HCT116 (cell line): ENCODE results near the gene EBLN2. TPM values are rescaled to one million over a fixed set of nuclear protein-coding genes. Genes with fewer than 3 reads are reported as not detected.

Experiments used
- ATAC-seq: fragments of 200-7000 bp; cut with Tn5 transposase; 2 replicates; pipeline ENCODE4 v1.9.1; 2020; ENCODE audit warnings: mild to moderate bottlenecking, moderate library complexity
- BruUV-seq: library from RNA; stranded (reverse); fragments of 400-500 nt; replicated peaks from 2 replicates; lab custom pipeline; 2021; lab: Mats Ljungman, UMichigan
- CTCF ChIA-PET: fragments of 300-600 bp; sonication (Branson Sonifier 250); formaldehyde crosslinking; loops from one replicate; lab custom pipeline; 2021; ENCODE audit warnings: antibody characterized with exemption; lab: Charles Lee
- POLR2A ChIA-PET: fragments of 300-600, 350-600 bp; sonication (Branson Sonifier 250); formaldehyde crosslinking; loops from one replicate; lab custom pipeline; 2021; ENCODE audit warnings: antibody characterized with exemption; lab: Charles Lee
- RAD21 ChIA-PET, 2 experiments: fragments of 300-600 bp; sonication (Branson Sonifier 250); formaldehyde crosslinking; loops; one replicate each; lab custom pipeline; 2023; ENCODE audit warnings: low total read pairs in 2 of 2; ENCODE audit not compliant: uncharacterized antibody in 2 of 2, unreplicated experiment in 2 of 2, low non-redundant PET in 1 of 2; lab: Charles Lee
- DNase-seq: peaks from one replicate; pipeline ENCODE4 v3.0.0-alpha.2; 2010; ENCODE audit warnings: low read depth, low spot score
- H2AFZ ChIP-seq: fragments of 200-600 bp; shearing (Covaris generic), sonication (generic); 2 replicates; pipeline ENCODE4 v1.6.1; 2017; ENCODE audit warnings: low read depth, mixed run types, mixed read lengths, antibody characterized with exemption, low read length; ENCODE audit not compliant: poor library complexity, severe bottlenecking
- H3K27ac ChIP-seq: 2 replicates; pipeline ENCODE4 v1.5.1; 2012; ENCODE audit warnings: low read depth, low read length
- H3K27me3 ChIP-seq: fragments of 200-600 bp; sonication (generic); 2 replicates; pipeline ENCODE4 v1.6.1; 2016; ENCODE audit warnings: mixed run types, low read length, mixed read lengths; ENCODE audit not compliant: insufficient read depth
- H3K36me3 ChIP-seq, 2 experiments: fragments of 200-500 bp in 1 of 2; fragments of 200-600 bp in 1 of 2; sonication (Bioruptor generic) in 1 of 2; sonication (generic) in 1 of 2; 2 replicates each; pipeline versions ENCODE4 v1.5.1 to v1.6.1; 2014 to 2016; ENCODE audit warnings: low read length in 2 of 2, inconsistent platforms in 1 of 2, mixed read lengths in 1 of 2, mixed run types in 1 of 2; ENCODE audit not compliant: insufficient read depth in 2 of 2, control insufficient read depth in 1 of 2
- H3K4me1 ChIP-seq, 2 experiments: fragments of 200-600 bp in 1 of 2; sonication (generic) in 1 of 2; 2 replicates each; pipeline versions ENCODE4 v1.5.1 to v1.6.1; 2012 to 2017; ENCODE audit warnings: low read length in 2 of 2, inconsistent platforms in 1 of 2, mild to moderate bottlenecking in 1 of 2, mixed read lengths in 1 of 2, mixed run types in 1 of 2, moderate library complexity in 1 of 2; ENCODE audit not compliant: insufficient read depth in 2 of 2, control insufficient read depth in 1 of 2
- H3K4me2 ChIP-seq: fragments of 200-600 bp; sonication (generic); 2 replicates; pipeline ENCODE4 v1.6.1; 2017; ENCODE audit warnings: mixed run types, low read length, mixed read lengths
- H3K4me3 ChIP-seq, 2 experiments: fragments of 200-600 bp in 1 of 2; sonication (generic) in 1 of 2; replicated peaks in 1 of 2; 2 replicates each; pipeline ENCODE4 v1.5.1; 2011 to 2016; ENCODE audit warnings: low read length in 2 of 2, control low read depth in 1 of 2, low read depth in 1 of 2, mild to moderate bottlenecking in 1 of 2, mixed read lengths in 1 of 2, mixed run types in 1 of 2
- H3K79me2 ChIP-seq: fragments of 200-600 bp; sonication (generic); 2 replicates; pipeline ENCODE4 v1.6.1; 2017; ENCODE audit warnings: mild to moderate bottlenecking, mixed run types, low read length, moderate library complexity, mixed read lengths; ENCODE audit not compliant: insufficient read depth
- H3K9ac ChIP-seq: fragments of 200-600 bp; sonication (generic); 2 replicates; pipeline ENCODE4 v1.6.1; 2016; ENCODE audit warnings: low read length, mixed read lengths
- H3K9me2 ChIP-seq: fragments of 200-600 bp; sonication (generic), shearing (Covaris generic); 2 replicates; pipeline ENCODE4 v1.6.1; 2017; ENCODE audit warnings: mixed run types, mild to moderate bottlenecking, moderate library complexity; ENCODE audit not compliant: insufficient read depth
- H3K9me3 ChIP-seq, 2 experiments: fragments of 200-500 bp in 1 of 2; fragments of 200-600 bp in 1 of 2; sonication (Bioruptor generic) in 1 of 2; sonication (generic) in 1 of 2; 2 replicates each; pipeline ENCODE4 v1.6.1; 2014 to 2017; ENCODE audit warnings: low read length in 2 of 2, mixed read lengths in 2 of 2, inconsistent platforms in 1 of 2, low read depth in 1 of 2, mild to moderate bottlenecking in 1 of 2, mixed run types in 1 of 2, moderate library complexity in 1 of 2; ENCODE audit not compliant: control insufficient read depth in 1 of 2, insufficient read depth in 1 of 2
- H4K20me1 ChIP-seq: fragments of 200-600 bp; sonication (generic), shearing (Covaris generic); 2 replicates; pipeline ENCODE4 v1.6.1; 2017; ENCODE audit warnings: mixed run types, mild to moderate bottlenecking, moderate library complexity; ENCODE audit not compliant: insufficient read depth
- EGR1 ChIP-seq: IDR thresholded peaks from 2 replicates; pipeline ENCODE4 v1.6.1; 2012; ENCODE audit warnings: low read depth
- ELF1 ChIP-seq: IDR thresholded peaks from 2 replicates; pipeline ENCODE4 v1.6.1; 2012; ENCODE audit warnings: low read depth, borderline replicate concordance
- EZH2phosphoT487 ChIP-seq: fragments of 200-600 bp; IDR thresholded peaks from 2 replicates; pipeline ENCODE4 v1.6.1; 2018; ENCODE audit warnings: antibody characterized with exemption, borderline replicate concordance
- FOSL1 ChIP-seq: IDR thresholded peaks from 2 replicates; pipeline ENCODE4 v1.6.1; 2012; ENCODE audit warnings: low read depth
- POLR2A ChIP-seq: IDR thresholded peaks from 2 replicates; pipeline ENCODE4 v1.7.0; 2011; ENCODE audit warnings: borderline replicate concordance; ENCODE audit not compliant: insufficient read depth, insufficient read length; ENCODE audit errors: extremely low read depth
- RAD21 ChIP-seq: IDR thresholded peaks from 2 replicates; pipeline ENCODE4 v1.6.1; 2012; ENCODE audit warnings: low read depth, mild to moderate bottlenecking
- SRF ChIP-seq: IDR thresholded peaks from 2 replicates; pipeline ENCODE4 v1.6.1; 2012; ENCODE audit warnings: low read depth
- TCF7L2 ChIP-seq: IDR thresholded peaks from 2 replicates; pipeline ENCODE4 v1.7.0; 2011; ENCODE audit warnings: borderline replicate concordance, inconsistent platforms; ENCODE audit not compliant: insufficient read depth, insufficient read length; ENCODE audit errors: extremely low read depth
- ZFX ChIP-seq: fragments of 450-650 bp; IDR thresholded peaks from 2 replicates; pipeline ENCODE4 v1.6.1; 2017
- intact Hi-C: fragments of 100-400 bp; cut with micrococcal nuclease; formaldehyde crosslinking; loops from 2 replicates; pipeline ENCODE4 v1.10.0; 2022
- total RNA-seq: library from RNA; stranded (reverse); gene quantifications from one replicate; pipeline ENCODE4 v1.2.1, GENCODE V29; 2021; ENCODE audit not compliant: unreplicated experiment
- TF ChIP-seq, protein P1 (sequence below): IDR thresholded peaks from 2 replicates; pipeline ENCODE4 v1.6.1; 2012; ENCODE audit warnings: low read depth
- TF ChIP-seq, protein P2 (sequence below): IDR thresholded peaks from 2 replicates; pipeline ENCODE4 v1.6.1; 2011; ENCODE audit warnings: mild to moderate bottlenecking, low read length, moderate library complexity; ENCODE audit not compliant: insufficient replicate concordance; ENCODE audit errors: extremely low read depth

EBLN2 gene
- total RNA-seq, 1 experiment from 2014 or later: 5.1 TPM

DNA sequence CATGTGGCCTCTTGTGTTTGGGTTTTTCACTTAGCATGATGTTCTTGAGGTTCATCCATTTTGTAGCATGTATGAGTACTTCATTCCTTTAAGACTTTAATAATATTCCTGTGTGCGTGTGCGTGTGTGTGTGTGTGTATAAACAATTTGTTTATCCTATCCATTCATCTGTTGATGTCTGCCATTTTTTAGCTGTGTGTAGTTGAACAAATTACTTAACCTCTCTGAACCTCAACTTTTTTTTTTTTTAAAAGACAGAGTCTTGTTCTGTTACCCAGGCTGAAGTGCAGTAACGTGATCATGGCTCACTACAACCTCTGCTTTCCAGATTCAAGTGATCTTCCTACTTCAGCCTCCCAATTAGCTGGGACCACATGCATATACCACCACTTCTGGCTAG, 47.3 kb downstream of the EBLN2 start:
- no TSS peak for BruUV-seq
- Histone ChIP-seq H3K9ac (no peak overlapping the region), H3K36me3 (no peaks in the 10 kb centered on the region), H4K20me1 (no peaks in the 10 kb centered on the region), H3K4me2 (no peak overlapping the region), H3K9me2 (no peaks in the 10 kb centered on the region), H3K4me3 (no peak overlapping the region), H2AFZ (no peak overlapping the region), H3K27me3 (no peaks in the 10 kb centered on the region), H3K79me2 (no peaks in the 10 kb centered on the region), H3K9me3 (no peaks in the 10 kb centered on the region), H3K4me1 (no peaks in the 10 kb centered on the region), H3K27ac (no peak overlapping the region)
- intact Hi-C loops: no loop called here
- CTCF ChIA-PET: no interaction called here
- no peak for ATAC-seq
- DNase-seq: no peak
- RAD21 ChIA-PET: no interaction called here
- POLR2A ChIA-PET: no interaction called here
- TF ChIP-seq RAD21 (no peak), ELF1 (no peak), SRF (no peak), EGR1 (no peak), ZFX (no peak), FOSL1 (no peak)
- TF ChIP-seq, protein P1, sequence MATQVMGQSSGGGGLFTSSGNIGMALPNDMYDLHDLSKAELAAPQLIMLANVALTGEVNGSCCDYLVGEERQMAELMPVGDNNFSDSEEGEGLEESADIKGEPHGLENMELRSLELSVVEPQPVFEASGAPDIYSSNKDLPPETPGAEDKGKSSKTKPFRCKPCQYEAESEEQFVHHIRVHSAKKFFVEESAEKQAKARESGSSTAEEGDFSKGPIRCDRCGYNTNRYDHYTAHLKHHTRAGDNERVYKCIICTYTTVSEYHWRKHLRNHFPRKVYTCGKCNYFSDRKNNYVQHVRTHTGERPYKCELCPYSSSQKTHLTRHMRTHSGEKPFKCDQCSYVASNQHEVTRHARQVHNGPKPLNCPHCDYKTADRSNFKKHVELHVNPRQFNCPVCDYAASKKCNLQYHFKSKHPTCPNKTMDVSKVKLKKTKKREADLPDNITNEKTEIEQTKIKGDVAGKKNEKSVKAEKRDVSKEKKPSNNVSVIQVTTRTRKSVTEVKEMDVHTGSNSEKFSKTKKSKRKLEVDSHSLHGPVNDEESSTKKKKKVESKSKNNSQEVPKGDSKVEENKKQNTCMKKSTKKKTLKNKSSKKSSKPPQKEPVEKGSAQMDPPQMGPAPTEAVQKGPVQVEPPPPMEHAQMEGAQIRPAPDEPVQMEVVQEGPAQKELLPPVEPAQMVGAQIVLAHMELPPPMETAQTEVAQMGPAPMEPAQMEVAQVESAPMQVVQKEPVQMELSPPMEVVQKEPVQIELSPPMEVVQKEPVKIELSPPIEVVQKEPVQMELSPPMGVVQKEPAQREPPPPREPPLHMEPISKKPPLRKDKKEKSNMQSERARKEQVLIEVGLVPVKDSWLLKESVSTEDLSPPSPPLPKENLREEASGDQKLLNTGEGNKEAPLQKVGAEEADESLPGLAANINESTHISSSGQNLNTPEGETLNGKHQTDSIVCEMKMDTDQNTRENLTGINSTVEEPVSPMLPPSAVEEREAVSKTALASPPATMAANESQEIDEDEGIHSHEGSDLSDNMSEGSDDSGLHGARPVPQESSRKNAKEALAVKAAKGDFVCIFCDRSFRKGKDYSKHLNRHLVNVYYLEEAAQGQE: no peak

DNA sequence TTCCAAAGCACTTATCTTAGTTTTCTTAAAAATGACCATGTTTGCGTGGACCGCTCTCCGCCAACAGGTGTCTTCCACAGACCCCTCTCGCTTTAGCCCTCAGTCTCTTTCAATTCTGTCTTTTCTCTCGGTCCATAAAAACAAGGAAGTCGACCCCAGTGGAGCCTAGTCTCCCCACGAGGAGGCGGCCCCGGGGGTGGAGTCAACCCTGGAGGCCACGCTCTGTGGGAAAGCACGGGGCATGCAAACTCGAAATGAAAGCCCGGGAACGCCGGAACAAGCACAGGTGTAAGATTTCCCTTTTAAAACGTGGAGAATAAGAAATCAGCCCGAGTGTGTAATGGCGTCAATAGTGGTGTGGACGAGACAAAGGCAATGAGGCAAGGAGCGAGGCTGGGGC, 49.1 kb downstream of the EBLN2 start:
- Histone ChIP-seq H3K9ac (no peak overlapping the region), H3K27me3 (no peaks in the 10 kb centered on the region), H4K20me1 (no peaks in the 10 kb centered on the region), H3K9me2 (no peaks in the 10 kb centered on the region), H3K4me3 (no peak overlapping the region), H3K9me3 (no peaks in the 10 kb centered on the region), H3K4me2 (no peak overlapping the region), H2AFZ (no peak overlapping the region), H3K36me3 (no peaks in the 10 kb centered on the region), H3K4me1 (no peaks in the 10 kb centered on the region), H3K27ac (no peak overlapping the region), H3K79me2 (no peaks in the 10 kb centered on the region)
- DNase-seq (no peak), ATAC-seq (no peak)
- RAD21 ChIA-PET: no interaction called here
- POLR2A ChIA-PET: no interaction called here
- no TSS peak for BruUV-seq
- CTCF ChIA-PET: no interaction called here
- intact Hi-C loops: no loop called here
- TF ChIP-seq TCF7L2 (no peak), RAD21 (no peak), ELF1 (no peak), FOSL1 (no peak), EZH2phosphoT487 (no peak), SRF (no peak), POLR2A (no peak)
- TF ChIP-seq, protein P2, sequence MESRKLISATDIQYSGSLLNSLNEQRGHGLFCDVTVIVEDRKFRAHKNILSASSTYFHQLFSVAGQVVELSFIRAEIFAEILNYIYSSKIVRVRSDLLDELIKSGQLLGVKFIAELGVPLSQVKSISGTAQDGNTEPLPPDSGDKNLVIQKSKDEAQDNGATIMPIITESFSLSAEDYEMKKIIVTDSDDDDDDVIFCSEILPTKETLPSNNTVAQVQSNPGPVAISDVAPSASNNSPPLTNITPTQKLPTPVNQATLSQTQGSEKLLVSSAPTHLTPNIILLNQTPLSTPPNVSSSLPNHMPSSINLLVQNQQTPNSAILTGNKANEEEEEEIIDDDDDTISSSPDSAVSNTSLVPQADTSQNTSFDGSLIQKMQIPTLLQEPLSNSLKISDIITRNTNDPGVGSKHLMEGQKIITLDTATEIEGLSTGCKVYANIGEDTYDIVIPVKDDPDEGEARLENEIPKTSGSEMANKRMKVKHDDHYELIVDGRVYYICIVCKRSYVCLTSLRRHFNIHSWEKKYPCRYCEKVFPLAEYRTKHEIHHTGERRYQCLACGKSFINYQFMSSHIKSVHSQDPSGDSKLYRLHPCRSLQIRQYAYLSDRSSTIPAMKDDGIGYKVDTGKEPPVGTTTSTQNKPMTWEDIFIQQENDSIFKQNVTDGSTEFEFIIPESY: no peak
